ENCODE results near the gene PARVG.

GRCh38 chr22:44159221-44159620 is 21.5 kb upstream of the PARVG start:
- TF ChIP-seq CTCF (IDR thresholded peaks at IDR 0.05 in 4 of 5, conservative IDR thresholded peaks at IDR 0.05 in 1 of 5) (no peak), POLR2A (IDR thresholded peaks at IDR 0.05) (no peak)

Measured in gastrocnemius medialis (tissue), 4 donors.